AG20443 (cell line): ENCODE results near the gene ZSCAN31.
"Not testable (repeated sequence)": the region's sequence is repeated elsewhere in the genome, so short reads cannot be mapped to it uniquely, and the experiment has no call there.

Source experiments
- DNase-seq: peaks from one replicate; pipeline ENCODE4 v3.0.0; 2012; ENCODE audit warnings: low spot score, mixed read lengths

ZSCAN31 gene

GRCh38 chr6:28335564-28336283, at the start of gene ZSCAN31:
Gene ZSCAN31, minus strand, starts transcription at chr6:28336148. Its CDS starts 6,465 bp downstream, at chr6:28329683.
- DNase-seq, result peak; percentile 92

- DNase-seq, result no peak
Observed at GRCh38 chr6:28384143-28384533, 48.2 kb upstream of the ZSCAN31 start.

- DNase-seq, result peak; percentile 64
Observed at GRCh38 chr6:28383235-28384142, 47.5 kb upstream of the ZSCAN31 start.

GRCh38 chr6:28380381-28380780, 44.4 kb upstream of the ZSCAN31 start:
- no peak for DNase-seq

GRCh38 chr6:28378644-28379043, 42.7 kb upstream of the ZSCAN31 start:
- no peak for DNase-seq

GRCh38 chr6:28377879-28378278, 41.9 kb upstream of the ZSCAN31 start:
- DNase-seq, result no peak

- DNase-seq, result no peak
Observed at GRCh38 chr6:28373925-28374324, 38.0 kb upstream of the ZSCAN31 start.

- no peak for DNase-seq
Observed at GRCh38 chr6:28371706-28372451, 35.9 kb upstream of the ZSCAN31 start.

- DNase-seq, result no peak
Observed at GRCh38 chr6:28371280-28371679, 35.3 kb upstream of the ZSCAN31 start.

GRCh38 chr6:28370440-28370839, 34.5 kb upstream of the ZSCAN31 start:
- no peak for DNase-seq

- no peak for DNase-seq
Observed at GRCh38 chr6:28369463-28369862, 33.5 kb upstream of the ZSCAN31 start.

- DNase-seq, result no peak
Observed at GRCh38 chr6:28368522-28368921, 32.6 kb upstream of the ZSCAN31 start.

- not testable (repeated sequence) for DNase-seq
Observed at GRCh38 chr6:28365590-28365989, 29.6 kb upstream of the ZSCAN31 start.

GRCh38 chr6:28360961-28361360, 25.0 kb upstream of the ZSCAN31 start:
- DNase-seq, result no peak

GRCh38 chr6:28359562-28359961, 23.6 kb upstream of the ZSCAN31 start:
- not testable (repeated sequence) for DNase-seq

GRCh38 chr6:28357036-28357435, 21.1 kb upstream of the ZSCAN31 start:
- DNase-seq, result no peak

- DNase-seq, result no peak
Observed at GRCh38 chr6:28356666-28357020, 20.7 kb upstream of the ZSCAN31 start.

- DNase-seq, result peak; percentile 80
Observed at GRCh38 chr6:28355743-28356665, 20.1 kb upstream of the ZSCAN31 start.

GRCh38 chr6:28354688-28355554, 19.0 kb upstream of the ZSCAN31 start:
- DNase-seq, result no peak

GRCh38 chr6:28353981-28354676, 18.2 kb upstream of the ZSCAN31 start:
- no peak for DNase-seq
